H9 (cell line): ENCODE data around the gene LMNTD2. TPM values are rescaled to one million over a fixed set of nuclear protein-coding genes. Genes with fewer than 3 reads are reported as not detected.

Experiments used
- DNase-seq: peaks from one replicate; pipeline ENCODE4 v3.0.0-alpha.2; 2017
- H2AFZ ChIP-seq: one replicate; pipeline ENCODE4 v1.6.1; 2013; ENCODE audit warnings: mild to moderate bottlenecking, low read length, control low read depth, moderate library complexity
- H2AK5ac ChIP-seq: 2 replicates; pipeline ENCODE4 v1.6.1; 2013; ENCODE audit warnings: low read length, control low read depth, mixed read lengths; ENCODE audit not compliant: insufficient read length
- H2BK120ac ChIP-seq: one replicate; pipeline ENCODE4 v1.6.1; 2013; ENCODE audit warnings: low read depth, mild to moderate bottlenecking, low read length, control low read depth, inconsistent platforms; ENCODE audit not compliant: poor library complexity, severe bottlenecking
- H2BK12ac ChIP-seq: 2 replicates; pipeline ENCODE4 v1.6.1; 2013; ENCODE audit warnings: low read length, control low read depth, mixed read lengths, low read depth; ENCODE audit not compliant: insufficient read length
- H2BK15ac ChIP-seq: 2 replicates; pipeline ENCODE4 v1.6.1; 2013; ENCODE audit warnings: low read depth, low read length, control low read depth
- H2BK20ac ChIP-seq: one replicate; pipeline ENCODE4 v1.6.1; 2013; ENCODE audit warnings: low read depth, mild to moderate bottlenecking, low read length, control low read depth, inconsistent platforms; ENCODE audit not compliant: poor library complexity, severe bottlenecking
- H2BK5ac ChIP-seq: 2 replicates; pipeline ENCODE4 v1.6.1; 2013; ENCODE audit warnings: low read length, control low read depth, mixed read lengths; ENCODE audit not compliant: insufficient read length
- H3K14ac ChIP-seq: 2 replicates; pipeline ENCODE4 v1.6.1; 2013; ENCODE audit warnings: low read length, control low read depth; ENCODE audit not compliant: insufficient read depth
- H3K18ac ChIP-seq: 2 replicates; pipeline ENCODE4 v1.6.1; 2013; ENCODE audit warnings: low read depth, mild to moderate bottlenecking, mixed read lengths, low read length, control low read depth; ENCODE audit not compliant: insufficient read length
- H3K23ac ChIP-seq: 2 replicates; pipeline ENCODE4 v1.6.1; 2013; ENCODE audit warnings: low read length, control low read depth, mixed read lengths, low read depth; ENCODE audit not compliant: insufficient read length
- H3K23me2 ChIP-seq: 2 replicates; pipeline ENCODE4 v1.6.1; 2013; ENCODE audit warnings: low read depth, mild to moderate bottlenecking, mixed read lengths, low read length, control low read depth; ENCODE audit not compliant: insufficient read length, poor library complexity, severe bottlenecking
- H3K27ac ChIP-seq: 2 replicates; pipeline ENCODE4 v1.5.1; 2013; ENCODE audit warnings: low read length, control low read depth, mixed read lengths, low read depth; ENCODE audit not compliant: insufficient read length
- H3K27me3 ChIP-seq: 2 replicates; pipeline ENCODE4 v1.6.1; 2013; ENCODE audit warnings: low read length, control low read depth, inconsistent platforms; ENCODE audit not compliant: insufficient read depth
- H3K4ac ChIP-seq: 2 replicates; pipeline ENCODE4 v1.6.1; 2013; ENCODE audit warnings: low read depth, mild to moderate bottlenecking, control low read depth, inconsistent platforms, low read length, moderate library complexity
- H3K4me1 ChIP-seq: 2 replicates; pipeline ENCODE4 v1.6.1; 2013; ENCODE audit warnings: low read length, control low read depth, inconsistent platforms; ENCODE audit not compliant: insufficient read depth
- H3K4me2 ChIP-seq: 2 replicates; pipeline ENCODE4 v1.6.1; 2013; ENCODE audit warnings: low read length, control low read depth, mixed read lengths; ENCODE audit not compliant: insufficient read length, insufficient read depth
- H3K56ac ChIP-seq: 2 replicates; pipeline ENCODE4 v1.6.1; 2013; ENCODE audit warnings: low read depth, mild to moderate bottlenecking, mixed read lengths, low read length, control low read depth; ENCODE audit not compliant: insufficient read length
- H3K79me1 ChIP-seq: 2 replicates; pipeline ENCODE4 v1.6.1; 2013; ENCODE audit warnings: low read depth, mild to moderate bottlenecking, moderate library complexity, low read length, control low read depth, inconsistent platforms; ENCODE audit not compliant: insufficient read depth, poor library complexity, severe bottlenecking
- H3K79me2 ChIP-seq: 2 replicates; pipeline ENCODE4 v1.6.1; 2013; ENCODE audit warnings: low read length, control low read depth, inconsistent platforms; ENCODE audit not compliant: insufficient read depth
- H3K9ac ChIP-seq: 2 replicates; pipeline ENCODE4 v1.6.1; 2013; ENCODE audit warnings: low read length, control low read depth, mixed read lengths; ENCODE audit not compliant: insufficient read length; ENCODE audit errors: extremely low read depth
- H3K9me3 ChIP-seq: one replicate; pipeline ENCODE4 v1.6.1; 2013; ENCODE audit warnings: low read depth, low read length, inconsistent platforms; ENCODE audit not compliant: control insufficient read depth
- H3T11ph ChIP-seq: one replicate; pipeline ENCODE4 v1.6.1; 2013; ENCODE audit warnings: mild to moderate bottlenecking, low read length, control low read depth, inconsistent platforms
- H4K20me1 ChIP-seq: one replicate; pipeline ENCODE4 v1.6.1; 2013; ENCODE audit not compliant: control insufficient read depth, insufficient read length, insufficient read depth
- H4K5ac ChIP-seq: 2 replicates; pipeline ENCODE4 v1.6.1; 2013; ENCODE audit warnings: low read depth, mild to moderate bottlenecking, mixed read lengths, low read length, control low read depth; ENCODE audit not compliant: insufficient read length
- H4K8ac ChIP-seq: replicated peaks from 2 replicates; pipeline ENCODE4 v1.6.1; 2013; ENCODE audit warnings: low read length, control low read depth, mixed read lengths, low read depth; ENCODE audit not compliant: insufficient read length
- H4K91ac ChIP-seq: 2 replicates; pipeline ENCODE4 v1.6.1; 2013; ENCODE audit warnings: low read depth, mild to moderate bottlenecking, moderate library complexity, mixed read lengths, low read length, control low read depth; ENCODE audit not compliant: insufficient read length
- H3K27ac Mint-ChIP-seq, 3 experiments: 2 replicates in 2 of 3; 3 replicates in 1 of 3; pipeline ENCODE4 v1.8.0; 2020 to 2021; ENCODE audit warnings: mixed read lengths in 3 of 3, mild to moderate bottlenecking in 1 of 3, moderate library complexity in 1 of 3
- H3K27me3 Mint-ChIP-seq: 2 replicates; pipeline ENCODE4 v1.8.0; 2021; ENCODE audit warnings: low read depth, mild to moderate bottlenecking, moderate library complexity, mixed read lengths
- H3K36me3 Mint-ChIP-seq, 3 experiments: 2 replicates in 2 of 3; 3 replicates in 1 of 3; pipeline ENCODE4 v1.8.0; 2020 to 2021; ENCODE audit warnings: low read depth in 3 of 3, mixed read lengths in 3 of 3; ENCODE audit not compliant: insufficient read depth in 1 of 3
- H3K4me1 Mint-ChIP-seq, 2 experiments: 2 replicates each; pipeline ENCODE4 v1.8.0; 2020; ENCODE audit warnings: mixed read lengths in 2 of 2
- H3K4me3 Mint-ChIP-seq, 2 experiments: 2 replicates in 1 of 2; 3 replicates in 1 of 2; pipeline ENCODE4 v1.8.0; 2020 to 2021; ENCODE audit warnings: mild to moderate bottlenecking in 2 of 2, mixed read lengths in 2 of 2, moderate library complexity in 1 of 2
- H3K9me3 Mint-ChIP-seq, 2 experiments: 2 replicates in 1 of 2; 3 replicates in 1 of 2; pipeline ENCODE4 v1.8.0; 2020; ENCODE audit warnings: mild to moderate bottlenecking in 2 of 2, mixed read lengths in 2 of 2, moderate library complexity in 1 of 2
- CTCF ChIP-seq: fragments of 200-600 bp; sonication (generic); conservative IDR thresholded peaks from 3 replicates; pipeline ENCODE4 v1.8.0; 2021; ENCODE audit warnings: antibody characterized with exemption, mild to moderate bottlenecking
- WGBS: extraction: QIAGEN DNeasy Blood & Tissue Kit; methylation state at CpG from one replicate; pipeline ENCODE4 v1.1.7; 2013; ENCODE audit warnings: missing lambda C conversion rate, low lambda C conversion rate, mixed read lengths; ENCODE audit not compliant: insufficient read length; ENCODE audit errors: extremely low coverage; 5-methylcytosine and 5-hydroxymethylcytosine counted together
- total RNA-seq: library from RNA; stranded (reverse); gene quantifications from 2 replicates; pipeline ENCODE4 v1.2.1, GENCODE V29; 2021

The LMNTD2 gene
- total RNA-seq, 1 experiment from 2014 or later: 4.7 TPM

GRCh38 chr11:608791-609251 lies 48.3 kb upstream of the LMNTD2 start:
- H3K18ac ChIP-seq: no peak overlapping the region
- H3K4ac ChIP-seq: no peak overlapping the region
- no peaks in the 10 kb centered on the region for H3K4me1 ChIP-seq
- H4K5ac ChIP-seq: no peak overlapping the region
- H3K27ac Mint-ChIP-seq: peak overlapping the region in 1 of 3 experiments; percentile 84; a peak in 2 of 7 replicates
- H3K27me3 ChIP-seq: no peaks in the 10 kb centered on the region
- H3K27ac ChIP-seq: no peak overlapping the region
- no peak overlapping the region for H4K91ac ChIP-seq
- no peaks in the 10 kb centered on the region for H3K9me3 ChIP-seq
- peaks cover 27 to 72% (median 66%) of the 10 kb centered on the region in 3 experiments for H3K36me3 Mint-ChIP-seq
- H2BK20ac ChIP-seq: no peak overlapping the region
- H2BK12ac ChIP-seq: no peak overlapping the region
- H3K23me2 ChIP-seq: no peaks in the 10 kb centered on the region
- WGBS: no CpG with 5 or more reads among the region's 28 CpGs
- no peak for DNase-seq
- H3K9me3 Mint-ChIP-seq: no peaks in the 10 kb centered on the region
- no peaks in the 10 kb centered on the region for H3K79me1 ChIP-seq
- no peak overlapping the region for H2AK5ac ChIP-seq
- no peak overlapping the region for H2BK120ac ChIP-seq
- H2BK5ac ChIP-seq: no peak overlapping the region
- H3K9ac ChIP-seq: no peak overlapping the region
- H3K27me3 Mint-ChIP-seq: no peaks in the 10 kb centered on the region
- H3K14ac ChIP-seq: no peak overlapping the region; the same call in 1 of the 2 replicates
- H2BK15ac ChIP-seq: no peak overlapping the region
- no peak overlapping the region for H2AFZ ChIP-seq
- no peak overlapping the region for H4K8ac ChIP-seq
- H3T11ph ChIP-seq: no peak overlapping the region
- no peaks in the 10 kb centered on the region for H3K79me2 ChIP-seq
- H3K4me3 Mint-ChIP-seq: no peak overlapping the region
- peaks cover 3% of the 10 kb centered on the region for H4K20me1 ChIP-seq
- H3K23ac ChIP-seq: no peak overlapping the region
- no peak overlapping the region for H3K56ac ChIP-seq
- no peak overlapping the region for H3K4me2 ChIP-seq
- TF ChIP-seq CTCF: no peak
- peaks cover 3 to 4% of the 10 kb centered on the region in 2 experiments; a peak in 1 of 4 replicates for H3K4me1 Mint-ChIP-seq
